Measurements from ENCODE around the gene ETS1.

The ETS1 gene

DNA sequence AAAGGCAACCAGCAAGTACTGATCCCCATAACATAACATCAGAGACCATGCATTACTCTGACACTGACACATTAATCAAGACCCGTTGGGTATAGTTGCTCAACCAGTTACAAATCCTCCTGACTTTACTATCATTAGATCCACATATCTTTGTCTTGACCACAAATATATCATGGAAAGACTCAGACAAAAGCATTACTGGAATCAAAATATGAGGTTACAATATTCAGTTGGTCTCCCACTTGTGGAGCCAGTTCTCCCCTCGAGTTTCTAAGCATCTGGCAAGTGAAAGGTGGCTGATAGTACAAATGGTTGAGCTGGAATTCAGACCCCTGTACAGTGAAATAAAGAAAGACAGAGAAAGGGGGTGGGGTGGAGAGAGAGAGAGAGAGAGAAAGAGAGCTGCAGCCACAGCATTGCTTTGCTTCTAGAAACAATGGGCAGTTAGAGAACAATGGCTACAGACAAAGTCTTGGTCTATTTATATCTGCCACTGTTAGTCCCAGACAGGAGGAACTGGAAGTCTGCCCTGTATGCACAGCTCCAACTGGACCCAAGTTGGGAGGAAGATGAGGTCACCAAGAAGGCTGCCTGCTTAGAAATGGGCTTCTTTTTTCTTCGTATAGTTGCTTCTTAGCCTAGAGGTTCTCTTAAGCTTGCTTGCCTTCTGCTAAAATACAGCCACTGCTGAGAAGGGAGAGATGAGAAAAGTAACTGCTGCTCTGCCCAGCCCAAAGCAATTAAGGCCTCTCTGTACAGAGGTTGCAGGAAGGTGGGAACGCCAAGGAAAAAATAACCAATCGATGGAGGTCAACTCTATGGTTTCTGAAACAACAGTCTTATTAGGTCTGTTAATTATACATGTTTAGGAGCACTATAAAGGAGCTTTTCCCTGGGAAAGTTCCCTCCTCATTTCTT lies 85.5 kb downstream of the ETS1 start:
- DNase-seq (ENCODE audit: low read depth in 2 of 2) = no peak

- no peak for DNase-seq (ENCODE audit: low read depth in 2 of 2)
These were observed 86.3 kb downstream of the ETS1 start for GRCh38 chr11:128501008-128501407.

DNA sequence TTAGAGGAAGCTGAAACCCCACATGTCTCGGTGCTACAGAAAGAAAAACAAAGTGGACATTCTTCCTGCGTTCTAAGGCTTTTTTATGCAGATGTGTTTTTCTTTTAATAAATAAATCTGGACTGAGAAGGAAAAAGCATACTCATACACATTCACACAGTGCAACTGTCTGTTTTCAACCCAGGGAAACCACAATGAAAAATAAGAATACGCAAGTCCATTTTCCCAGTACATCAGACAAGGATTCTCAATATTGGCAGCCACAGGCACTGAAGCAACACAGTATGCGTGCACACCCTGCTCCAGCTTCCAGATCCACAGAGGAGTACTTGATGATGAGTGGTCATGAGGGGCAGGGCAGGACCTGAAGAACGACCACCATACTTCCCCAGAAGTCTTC lies 86.9 kb downstream of the ETS1 start:
- DNase-seq (ENCODE audit: low read depth in 2 of 2) = no peak

GRCh38 chr11:128499613-128500253 lies 87.6 kb downstream of the ETS1 start:
- DNase-seq (ENCODE audit: low read depth in 2 of 2) = no peak

DNA sequence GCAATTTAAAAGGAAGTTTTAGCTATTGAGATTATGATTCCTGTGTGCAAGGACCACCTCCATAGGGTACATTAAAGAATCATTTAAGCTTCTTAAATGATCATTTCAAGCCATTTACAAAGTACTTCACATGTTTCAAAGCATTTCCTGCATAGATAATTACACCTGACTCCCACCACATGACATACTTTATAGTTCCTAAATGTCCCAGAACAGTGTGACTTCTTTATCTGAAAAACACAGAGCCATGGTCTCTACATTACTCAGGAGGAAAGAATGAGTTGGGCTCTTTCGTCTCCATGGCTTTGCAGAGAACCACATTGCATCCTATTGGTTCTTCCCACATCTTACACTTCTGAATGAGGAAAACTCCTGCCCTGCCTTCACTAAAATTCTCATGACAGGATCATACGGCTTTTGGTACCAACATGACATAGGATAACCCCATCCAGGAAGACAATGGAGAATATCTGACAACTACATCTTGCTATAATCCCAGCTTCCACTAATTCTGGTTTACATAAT lies 88.6 kb downstream of the ETS1 start:
- no peak for DNase-seq (ENCODE audit: low read depth in 2 of 2)

DNA sequence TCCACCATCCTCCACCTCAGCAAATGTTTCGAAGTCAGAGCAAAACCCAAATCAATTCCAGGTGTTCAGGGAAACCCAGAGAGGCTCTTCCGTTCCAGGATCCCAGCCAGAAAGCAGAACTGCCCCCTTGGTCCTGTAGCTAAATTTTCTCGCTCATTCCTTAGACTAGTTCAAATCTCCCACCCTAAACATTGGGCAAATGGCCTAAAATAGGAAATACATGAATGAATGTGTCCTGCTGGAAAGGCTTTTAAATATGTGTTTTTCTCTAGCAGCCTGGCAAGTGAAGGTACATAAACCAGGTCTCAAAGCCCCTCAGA lies 89.6 kb downstream of the ETS1 start:
- DNase-seq (ENCODE audit: low read depth in 2 of 2) = no peak

DNA sequence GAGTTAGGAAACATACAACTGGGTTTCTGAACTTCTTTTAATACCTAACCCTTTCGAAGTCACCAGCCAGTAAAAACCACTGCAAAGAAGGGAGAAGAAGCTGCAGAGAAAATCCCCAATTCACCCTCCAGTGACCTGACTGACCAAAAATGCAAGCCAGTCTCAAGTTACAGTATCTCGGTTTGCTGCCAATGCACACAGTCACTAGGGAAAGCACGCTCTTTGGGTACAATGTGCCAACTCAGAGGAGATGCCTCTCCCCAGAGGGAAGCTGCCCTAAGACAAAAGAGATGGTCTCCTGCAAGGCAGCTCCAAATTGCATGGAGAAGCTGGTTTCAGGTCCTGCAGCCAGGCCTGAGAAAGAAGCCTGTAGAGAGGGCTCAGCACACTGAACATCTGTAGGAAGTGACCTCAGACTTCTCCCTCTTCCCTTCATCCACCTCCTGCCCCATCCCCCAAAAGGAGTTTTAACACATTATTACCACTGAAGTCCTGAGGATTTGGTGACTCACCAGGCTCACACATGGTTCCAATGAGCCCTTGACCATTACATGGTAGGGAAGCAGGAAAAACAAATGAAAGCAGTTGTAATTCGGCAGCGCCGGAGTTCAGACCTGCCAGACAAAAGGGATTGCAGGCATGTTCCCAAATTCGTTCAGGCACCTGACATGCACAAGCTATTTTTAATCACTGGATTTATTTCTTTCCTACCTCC lies 90.1 kb downstream of the ETS1 start:
- DNase-seq (ENCODE audit: low read depth in 2 of 2) = no peak

DNA sequence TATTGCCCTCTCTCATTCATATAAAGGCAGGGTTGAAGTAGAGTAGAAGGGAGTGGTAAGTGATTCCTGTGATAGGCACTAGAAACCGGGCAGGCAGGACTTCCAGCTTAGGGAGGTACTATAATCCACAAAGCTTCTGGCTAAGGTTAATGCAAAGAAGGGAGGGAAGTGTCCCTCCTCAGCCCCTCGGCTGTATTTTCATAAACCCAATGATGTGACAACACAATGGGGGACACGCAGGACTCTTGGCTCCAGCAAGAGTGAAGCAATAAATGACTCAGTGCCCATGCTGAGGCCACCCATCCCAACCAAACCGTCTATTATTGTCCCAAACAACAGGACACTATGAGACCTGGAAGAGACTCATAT lies 90.7 kb downstream of the ETS1 start:
- DNase-seq (ENCODE audit: low read depth in 2 of 2) = no peak

- DNase-seq (ENCODE audit: low read depth in 2 of 2) = no peak
These were observed 91.1 kb downstream of the ETS1 start for GRCh38 chr11:128496249-128496648.

- DNase-seq (ENCODE audit: low read depth in 2 of 2) = no peak
These were observed 92.7 kb downstream of the ETS1 start for GRCh38 chr11:128494418-128495332.

DNA sequence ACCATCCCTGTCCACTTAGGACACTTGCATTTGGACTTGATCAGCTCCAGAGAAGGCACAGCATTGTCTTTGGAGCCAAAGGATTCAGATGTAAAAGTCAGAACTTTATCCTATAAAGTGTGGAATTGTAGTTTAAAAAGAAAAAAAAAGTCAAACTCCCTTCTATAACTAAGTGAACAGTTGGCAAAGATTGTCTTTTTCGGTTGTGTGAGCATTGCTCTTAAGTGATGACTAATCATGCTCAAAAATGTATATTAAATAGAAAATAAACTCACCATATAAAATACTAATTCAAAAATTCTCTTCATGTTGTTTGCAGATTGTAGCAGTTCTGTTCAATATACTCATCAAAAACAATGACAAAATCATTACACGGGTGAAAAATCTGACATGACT lies 93.8 kb downstream of the ETS1 start:
- no peak for DNase-seq (ENCODE audit: low read depth in 2 of 2)

- no peak for DNase-seq (ENCODE audit: low read depth in 2 of 2)
These were observed 94.3 kb downstream of the ETS1 start for GRCh38 chr11:128492903-128493569.

DNA sequence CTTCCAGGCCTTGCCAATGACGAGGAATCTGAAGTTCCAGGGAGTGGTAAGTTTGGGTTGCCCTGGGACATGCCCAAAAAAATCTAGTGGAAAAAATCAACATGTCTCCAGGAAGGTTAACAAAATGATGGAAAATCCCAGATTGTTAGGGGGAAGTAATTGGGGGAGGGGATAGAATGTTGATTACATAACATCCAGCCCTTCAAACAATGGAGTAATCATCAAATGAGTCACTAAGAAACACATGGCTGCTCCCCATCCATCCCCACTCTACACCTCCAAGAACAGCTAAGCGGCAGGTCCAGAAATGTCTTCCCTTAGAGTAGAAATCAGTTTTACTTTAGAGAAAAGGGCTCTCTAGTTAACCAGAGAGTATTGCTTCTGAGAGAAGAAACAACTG lies 94.9 kb downstream of the ETS1 start:
- no peak for DNase-seq (ENCODE audit: low read depth in 2 of 2)

DNA sequence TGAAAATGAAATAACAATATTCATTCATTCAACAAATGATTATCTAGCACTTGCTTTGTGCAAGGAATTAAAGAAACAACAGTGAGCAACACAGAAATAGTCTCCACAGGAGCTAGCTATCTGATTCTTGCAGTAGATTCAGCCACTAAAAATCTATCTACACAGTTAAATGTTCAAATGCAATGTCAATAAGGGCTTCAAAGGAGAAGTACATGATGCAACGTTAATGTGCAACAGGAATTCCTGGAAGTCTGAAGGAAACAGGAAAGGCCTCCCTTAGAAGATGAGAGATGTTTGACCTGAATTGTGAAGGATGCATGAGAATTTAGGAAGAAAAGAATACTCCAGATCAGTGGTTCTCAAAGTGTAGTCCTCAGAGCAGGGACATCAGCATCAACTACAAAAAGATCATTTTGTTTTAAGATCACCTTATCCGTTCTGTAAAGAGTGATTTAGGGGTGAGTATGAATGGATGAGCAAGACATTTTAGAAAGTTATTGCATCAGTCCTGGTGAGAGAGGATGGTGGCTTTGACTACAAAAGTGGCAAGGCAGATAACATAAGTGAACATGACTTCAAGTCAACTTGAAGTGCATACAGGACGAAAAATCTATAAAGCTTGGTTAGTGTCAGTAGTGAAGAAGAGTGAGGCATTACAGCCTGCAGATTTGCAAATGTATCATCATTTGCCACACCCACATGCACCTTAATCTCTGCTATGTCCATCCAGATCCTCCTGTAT lies 96.0 kb downstream of the ETS1 start:
- DNase-seq (ENCODE audit: low read depth in 2 of 2) = no peak

GRCh38 chr11:128490092-128490491 lies 97.3 kb downstream of the ETS1 start:
- no peak for DNase-seq (ENCODE audit: low read depth in 2 of 2)

DNA sequence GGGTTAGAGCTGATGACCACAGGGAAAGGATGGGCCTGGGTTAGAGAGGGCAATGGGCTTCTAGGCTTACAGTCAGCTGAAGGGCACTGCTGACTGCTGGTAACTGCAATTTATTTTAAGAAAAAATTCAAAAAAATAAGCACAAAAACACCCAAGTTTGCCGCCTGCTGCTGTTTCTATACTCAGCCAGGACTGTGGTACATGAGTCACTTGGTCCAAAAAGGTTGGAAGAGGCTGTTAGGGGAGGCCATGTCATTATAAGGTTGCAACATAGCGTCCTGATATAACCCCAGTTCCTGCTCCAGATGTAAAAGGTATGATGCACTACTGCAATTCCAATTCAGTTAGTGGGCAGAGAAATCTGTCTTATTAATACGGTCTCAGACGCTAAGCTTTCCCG lies 98.9 kb downstream of the ETS1 start:
- DNase-seq (ENCODE audit: low read depth in 2 of 2) = no peak

GRCh38 chr11:128487978-128488377 lies 99.4 kb downstream of the ETS1 start:
- no peak for DNase-seq (ENCODE audit: low read depth in 2 of 2)

GRCh38 chr11:128484172-128484571 lies 103.2 kb downstream of the ETS1 start:
- no peak for DNase-seq (ENCODE audit: low read depth in 2 of 2)

- DNase-seq (ENCODE audit: low read depth in 2 of 2) = no peak
These were observed 104.1 kb downstream of the ETS1 start for GRCh38 chr11:128483211-128483788.
